Activated CD4-positive, CD25-positive, alpha-beta regulatory T cell (primary cell): ENCODE results near the gene SLC26A6.

ENCODE experiments used
- DNase-seq, 4 experiments: peaks; one replicate each; lab custom pipeline; 2025; lab: John Stamatoyannopoulos, UW

Gene SLC26A6

GRCh38 chr3:48635222-48636021 lies at the start of gene SLC26A6:
Gene SLC26A6 (minus strand): TSS chr3:48635461. CDS start chr3:48635393, 68 bp downstream.
- DNase-seq = peak; percentile 82 to 90 (median 85)

GRCh38 chr3:48684480-48685143 lies 49.4 kb upstream of the SLC26A6 start:
- DNase-seq = no peak

- DNase-seq = no peak
Measured at GRCh38 chr3:48684054-48684349, 48.7 kb upstream of the SLC26A6 start.

- DNase-seq = no peak
Measured at GRCh38 chr3:48682786-48683185, 47.5 kb upstream of the SLC26A6 start.

- DNase-seq = no peak
Measured at GRCh38 chr3:48681974-48682610, 46.8 kb upstream of the SLC26A6 start.

GRCh38 chr3:48681541-48681880 lies 46.2 kb upstream of the SLC26A6 start:
- no peak for DNase-seq

- no peak for DNase-seq
Measured at GRCh38 chr3:48680811-48681540, 45.7 kb upstream of the SLC26A6 start.

- DNase-seq = no peak
Measured at GRCh38 chr3:48679411-48680391, 44.4 kb upstream of the SLC26A6 start.

GRCh38 chr3:48678566-48679380 lies 43.5 kb upstream of the SLC26A6 start:
- no peak for DNase-seq

GRCh38 chr3:48678056-48678455 lies 42.8 kb upstream of the SLC26A6 start:
- DNase-seq = no peak

GRCh38 chr3:48674505-48674904 lies 39.2 kb upstream of the SLC26A6 start:
- no peak for DNase-seq

GRCh38 chr3:48672522-48672921 lies 37.3 kb upstream of the SLC26A6 start:
- no peak for DNase-seq

GRCh38 chr3:48664929-48665328 lies 29.7 kb upstream of the SLC26A6 start:
- DNase-seq = no peak

- no peak for DNase-seq
Measured at GRCh38 chr3:48664313-48664644, 29.0 kb upstream of the SLC26A6 start.

- DNase-seq = peak; percentile 71 to 81 (median 74)
Measured at GRCh38 chr3:48663489-48664312, 28.4 kb upstream of the SLC26A6 start.

GRCh38 chr3:48662753-48663488 lies 27.7 kb upstream of the SLC26A6 start, which contains the start of gene CELSR3:
Gene CELSR3 (minus strand): TSS chr3:48662886. CDS start chr3:48662634, 252 bp downstream.
- DNase-seq = peak; percentile 20 to 25 (median 22)

GRCh38 chr3:48662145-48662752 lies 27.0 kb upstream of the SLC26A6 start:
- DNase-seq = no peak

GRCh38 chr3:48661501-48662144 lies 26.4 kb upstream of the SLC26A6 start:
- DNase-seq = peak; percentile 41 to 58 (median 53)
